A549 treated with Hydrocortisone at 1 μM for 4 hours (cell line): Measurements from ENCODE around the gene TMEM9. TPM values are rescaled to one million over a fixed set of nuclear protein-coding genes. Genes with fewer than 3 reads are reported as not detected.

Experiments
- total RNA-seq: library from RNA; stranded (reverse); fragments of 200-300 nt; extraction: Qiagen RNA extraction; gene quantifications from 5 replicates; pipeline ENCODE4 v1.2.3, GENCODE V29; 2022

Gene TMEM9
- 83.3 to 84.7 TPM (median 83.6 TPM) in 5 replicates for total RNA-seq

GRCh38 chr1:201154389-201155165 lies at the start of gene TMEM9:
TSS of gene TMEM9 (minus strand) at chr1:201154474. CDS start at chr1:201153923, 551 bp downstream.

GRCh38 chr1:201190624-201191051 lies 36.4 kb upstream of the TMEM9 start, which contains the start of gene IGFN1:
TSS of gene IGFN1 (plus strand) at chr1:201190824. CDS start at chr1:201193294, 2,470 bp downstream.

GRCh38 chr1:201126832-201127754 lies 27.2 kb downstream of the TMEM9 start, which contains the start of gene ASCL5:
TSS of gene ASCL5 (minus strand) at chr1:201127184. CDS start at chr1:201115372, 11,812 bp downstream.

GRCh38 chr1:201112173-201112731 lies 42.0 kb downstream of the TMEM9 start, which contains the start of gene CACNA1S:
TSS of gene CACNA1S (minus strand) at chr1:201112426. CDS start at chr1:201112339, 87 bp downstream.

Other genes starting within 250 kb of the TMEM9 start
- gene KIF21B, start 130.8 kb downstream of the TMEM9 start, total RNA-seq = 1.3 to 2.2 TPM (median 1.9 TPM) in 5 replicates
- 0.02 TPM in 1 of 5 replicates, not detected in the others for gene CACNA1S, start 42.0 kb downstream of the TMEM9 start, total RNA-seq
- gene ASCL5, start 27.3 kb downstream of the TMEM9 start, total RNA-seq = 0.08 to 0.21 TPM (median 0.15 TPM) in 3 of 5 replicates, not detected in the others
- 0.49 to 0.74 TPM (median 0.55 TPM) in 5 replicates for gene IGFN1, start 36.4 kb upstream of the TMEM9 start, total RNA-seq
- 0.02 to 0.08 TPM (median 0.03 TPM) in 4 of 5 replicates, not detected in the other for gene PKP1, start 129.0 kb upstream of the TMEM9 start, total RNA-seq
- gene TNNT2, start 223.2 kb upstream of the TMEM9 start, total RNA-seq = 0.24 to 0.38 TPM (median 0.36 TPM) in 3 of 5 replicates, not detected in the others
- 0.47 to 1.4 TPM (median 0.62 TPM) in 5 replicates for gene LAD1, start 244.8 kb upstream of the TMEM9 start, total RNA-seq